Kidney epithelial cell (primary cell): ENCODE data around the gene JPT1. TPM values are rescaled to one million over a fixed set of nuclear protein-coding genes. Genes with fewer than 3 reads are reported as not detected.
"Not testable (repeated sequence)": the region's sequence is repeated elsewhere in the genome, so short reads cannot be mapped to it uniquely, and the experiment has no call there.

Source experiments
- DNase-seq: peaks from one replicate; pipeline ENCODE4 v3.0.0-alpha.2; 2010; ENCODE audit warnings: low read depth
- H3K27me3 ChIP-seq: 2 replicates; pipeline ENCODE4 v1.6.0; 2011; ENCODE audit warnings: low read length; ENCODE audit not compliant: control insufficient read depth, insufficient read depth
- H3K36me3 ChIP-seq: 2 replicates; pipeline ENCODE4 v1.5.1; 2011; ENCODE audit warnings: low read length; ENCODE audit not compliant: control insufficient read depth, insufficient read depth
- H3K4me3 ChIP-seq: 2 replicates; pipeline ENCODE4 v1.5.1; 2011; ENCODE audit warnings: low read depth, mild to moderate bottlenecking, control low read depth, low read length
- CTCF ChIP-seq: IDR thresholded peaks from 2 replicates; pipeline ENCODE4 v1.5.1; 2011; ENCODE audit warnings: mild to moderate bottlenecking, moderate library complexity, low read length, control low read depth, inconsistent platforms; ENCODE audit not compliant: insufficient read depth, poor library complexity, severe bottlenecking
- total RNA-seq: library from RNA; depleted of rRNA; stranded (reverse); fragments of >200 nt; gene quantifications from 2 replicates; pipeline ENCODE4 v1.2.3, GENCODE V29; 2015

JPT1 gene
- total RNA-seq, 1 donor from 2014 or later: 453 TPM

GRCh38 chr17:75163074-75163473 lies 8.8 kb upstream of the JPT1 start:
- H3K4me3 ChIP-seq: no peak overlapping the region
- H3K36me3 ChIP-seq: no peaks in the 10 kb centered on the region
- no peak for TF ChIP-seq CTCF
- no peaks in the 10 kb centered on the region for H3K27me3 ChIP-seq
- DNase-seq: no peak

GRCh38 chr17:75160211-75160610 lies 5.9 kb upstream of the JPT1 start:
- no peak for DNase-seq
- no peak for TF ChIP-seq CTCF
- no peak overlapping the region for H3K4me3 ChIP-seq

GRCh38 chr17:75159196-75160031 lies 5.1 kb upstream of the JPT1 start:
- no peaks in the 10 kb centered on the region for H3K27me3 ChIP-seq
- TF ChIP-seq CTCF: no peak
- H3K4me3 ChIP-seq: no peak overlapping the region
- H3K36me3 ChIP-seq: no peaks in the 10 kb centered on the region
- DNase-seq: no peak

More at GRCh38 chr17:75160211-75160610, 5.9 kb upstream of the JPT1 start:
- no peaks in the 10 kb centered on the region for H3K36me3 ChIP-seq
- no peaks in the 10 kb centered on the region for H3K27me3 ChIP-seq

GRCh38 chr17:75158480-75158879 lies 4.2 kb upstream of the JPT1 start:
- not testable (repeated sequence) for H3K4me3 ChIP-seq, H3K27me3 ChIP-seq, H3K36me3 ChIP-seq, DNase-seq

- H3K36me3 ChIP-seq: no peaks in the 10 kb centered on the region
- no peak for DNase-seq
- no peaks in the 10 kb centered on the region for H3K27me3 ChIP-seq
- TF ChIP-seq CTCF: no peak
- no peak overlapping the region for H3K4me3 ChIP-seq
These were observed 884 bp upstream of the JPT1 start for GRCh38 chr17:75155191-75155601.

GRCh38 chr17:75153780-75154194 lies 525 bp downstream of the JPT1 start:
- TF ChIP-seq CTCF: no peak

More at GRCh38 chr17:75153780-75154194, 525 bp downstream of the JPT1 start:
- DNase-seq: no peak
- Histone ChIP-seq H3K27me3 (no peaks in the 10 kb centered on the region), H3K4me3 (peak overlapping the region; percentile 72), H3K36me3 (no peaks in the 10 kb centered on the region)
